H1 (cell line): Measurements from ENCODE around the gene TAF10. TPM values are rescaled to one million over a fixed set of nuclear protein-coding genes. Genes with fewer than 3 reads are reported as not detected.

Experiments used
- CTCF ChIA-PET: fragments of 300-600 bp; sonication (Branson Sonifier 250); formaldehyde crosslinking; loops from one replicate; lab custom pipeline; 2021; ENCODE audit not compliant: partially characterized antibody; lab: Charles Lee
- POLR2A ChIA-PET: fragments of 300-600 bp; sonication (Branson Sonifier 250); formaldehyde crosslinking; loops from one replicate; lab custom pipeline; 2021; ENCODE audit warnings: inconsistent platforms; ENCODE audit not compliant: partially characterized antibody; lab: Charles Lee
- DNase-seq, 2 experiments: peaks; one replicate each; pipeline versions ENCODE4 v3.0.0 to v3.0.0-alpha.2; 2010 to 2022; ENCODE audit warnings: low spot score in 2 of 2, low read depth in 1 of 2, mixed read lengths in 1 of 2
- FAIRE-seq: peaks from 2 replicates; lab custom pipeline; 2011; peaks lifted over from hg19 to GRCh38; lab: Jason Lieb, UNC
- H2AFZ ChIP-seq: 2 replicates; pipeline ENCODE4 v1.8.1; 2012; ENCODE audit warnings: low read length, inconsistent platforms
- H2AK5ac ChIP-seq: 2 replicates; pipeline ENCODE4 v1.6.1; 2013; ENCODE audit warnings: low read depth, low read length
- H2BK120ac ChIP-seq: replicated peaks from 2 replicates; pipeline ENCODE3; 2013; ENCODE audit warnings: low read depth, low read length, inconsistent platforms
- H2BK12ac ChIP-seq: 2 replicates; pipeline ENCODE4 v1.6.1; 2013; ENCODE audit warnings: low read depth, low read length
- H2BK15ac ChIP-seq: 2 replicates; pipeline ENCODE4 v1.6.1; 2013; ENCODE audit warnings: low read length
- H2BK20ac ChIP-seq: 2 replicates; pipeline ENCODE4 v1.6.1; 2013; ENCODE audit warnings: low read length
- H2BK5ac ChIP-seq: 2 replicates; pipeline ENCODE4 v1.6.1; 2013; ENCODE audit warnings: low read depth, low read length
- H3K14ac ChIP-seq: 2 replicates; pipeline ENCODE4 v1.6.1; 2013; ENCODE audit warnings: inconsistent platforms; ENCODE audit not compliant: insufficient read length
- H3K18ac ChIP-seq: 2 replicates; pipeline ENCODE4 v1.6.1; 2013; ENCODE audit warnings: low read length; ENCODE audit errors: extremely low read depth
- H3K23ac ChIP-seq: 2 replicates; pipeline ENCODE4 v1.6.1; 2013; ENCODE audit warnings: inconsistent platforms; ENCODE audit not compliant: insufficient read length
- H3K23me2 ChIP-seq: 2 replicates; pipeline ENCODE4 v1.6.1; 2013; ENCODE audit warnings: low read depth, low read length
- H3K27ac ChIP-seq: 2 replicates; pipeline ENCODE4 v1.6.1; 2011; ENCODE audit warnings: low read depth, low read length, inconsistent platforms
- H3K27me3 ChIP-seq, 4 experiments: replicated peaks in 1 of 4; 1 replicate in 1 of 4; 2 replicates in 3 of 4; pipeline versions ENCODE4 v1.6.1 to v1.8.1; 2011 to 2013; ENCODE audit warnings: low read length in 3 of 4, mild to moderate bottlenecking in 3 of 4, inconsistent platforms in 2 of 4, mixed read lengths in 2 of 4, moderate library complexity in 1 of 4; ENCODE audit not compliant: control insufficient read depth in 3 of 4, insufficient read depth in 3 of 4; ENCODE audit errors: extremely low read depth in 1 of 4
- H3K36me3 ChIP-seq, 4 experiments: 2 replicates each; pipeline versions ENCODE4 v1.6.1 to v1.8.1; 2011 to 2013; ENCODE audit warnings: mild to moderate bottlenecking in 4 of 4, low read length in 3 of 4, moderate library complexity in 2 of 4, control low read depth in 1 of 4, inconsistent platforms in 1 of 4; ENCODE audit not compliant: insufficient read depth in 4 of 4, control insufficient read depth in 2 of 4
- H3K4ac ChIP-seq: replicated peaks from 2 replicates; pipeline ENCODE3; 2013; ENCODE audit warnings: low read length, low read depth, mixed read lengths, inconsistent platforms; ENCODE audit not compliant: insufficient read length
- H3K4me1 ChIP-seq, 4 experiments: replicated peaks in 1 of 4; 1 replicate in 1 of 4; 2 replicates in 3 of 4; pipeline versions ENCODE4 v1.6.1 to v1.8.1; 2011 to 2013; ENCODE audit warnings: low read length in 3 of 4, inconsistent platforms in 2 of 4, mixed read lengths in 1 of 4; ENCODE audit not compliant: insufficient read depth in 4 of 4, control insufficient read depth in 3 of 4
- H3K4me2 ChIP-seq, 2 experiments: 2 replicates each; pipeline versions ENCODE4 v1.6.1 to v1.8.1; 2011 to 2013; ENCODE audit warnings: low read depth in 2 of 2, low read length in 2 of 2, control low read depth in 1 of 2, inconsistent platforms in 1 of 2, mild to moderate bottlenecking in 1 of 2; ENCODE audit not compliant: insufficient read depth in 1 of 2
- H3K4me3 ChIP-seq, 4 experiments: fragments of 200-600, 300-600 bp in 1 of 4; sonication (generic), shearing (Covaris generic), sonication (Bioruptor Twin) in 1 of 4; 2 replicates each; pipeline versions ENCODE4 v1.5.1 to v1.8.1; 2011 to 2016; ENCODE audit warnings: low read length in 4 of 4, low read depth in 3 of 4, control low read depth in 2 of 4, inconsistent platforms in 2 of 4, mild to moderate bottlenecking in 2 of 4, mixed read lengths in 1 of 4, moderate library complexity in 1 of 4; ENCODE audit not compliant: insufficient read depth in 2 of 4; ENCODE audit errors: extremely low read depth in 1 of 4
- H3K56ac ChIP-seq: replicated peaks from 2 replicates; pipeline ENCODE3; 2013; ENCODE audit warnings: low read depth, mild to moderate bottlenecking, mixed read lengths, low read length, inconsistent platforms; ENCODE audit not compliant: insufficient read length
- H3K79me1 ChIP-seq: 2 replicates; pipeline ENCODE4 v1.6.1; 2013; ENCODE audit warnings: low read depth, low read length, control low read depth
- H3K79me2 ChIP-seq, 2 experiments: 2 replicates each; pipeline versions ENCODE4 v1.6.1 to v1.8.1; 2012 to 2013; ENCODE audit warnings: low read length in 2 of 2, mild to moderate bottlenecking in 2 of 2, inconsistent platforms in 1 of 2; ENCODE audit not compliant: insufficient read depth in 2 of 2, control insufficient read depth in 1 of 2
- H3K9ac ChIP-seq, 4 experiments: replicated peaks in 1 of 4; 1 replicate in 1 of 4; 2 replicates in 3 of 4; pipeline versions ENCODE4 v1.6.1 to v1.8.1; 2011 to 2013; ENCODE audit warnings: low read depth in 3 of 4, low read length in 3 of 4, control low read depth in 2 of 4, mild to moderate bottlenecking in 2 of 4, moderate library complexity in 2 of 4, inconsistent platforms in 1 of 4; ENCODE audit errors: extremely low read depth in 1 of 4
- H3K9me3 ChIP-seq, 2 experiments: 2 replicates each; pipeline versions ENCODE4 v1.6.1 to v1.8.1; 2012 to 2013; ENCODE audit warnings: mild to moderate bottlenecking in 2 of 2, moderate library complexity in 2 of 2, control low read depth in 1 of 2, inconsistent platforms in 1 of 2, low read depth in 1 of 2, low read length in 1 of 2, mixed read lengths in 1 of 2; ENCODE audit not compliant: insufficient read depth in 2 of 2
- H4K20me1 ChIP-seq, 2 experiments: replicated peaks in 1 of 2; 2 replicates each; pipeline versions ENCODE3 to v1.8.1; 2011 to 2013; ENCODE audit warnings: inconsistent platforms in 2 of 2, low read length in 2 of 2, mild to moderate bottlenecking in 1 of 2; ENCODE audit not compliant: insufficient read depth in 2 of 2, control insufficient read depth in 1 of 2
- H4K5ac ChIP-seq: 2 replicates; pipeline ENCODE4 v1.6.1; 2013; ENCODE audit warnings: low read length, low read depth, mixed read lengths, inconsistent platforms; ENCODE audit not compliant: insufficient read length
- H4K8ac ChIP-seq: 2 replicates; pipeline ENCODE4 v1.8.0; 2013; ENCODE audit warnings: mild to moderate bottlenecking, moderate library complexity, low read length, inconsistent platforms; ENCODE audit not compliant: insufficient read depth; ENCODE audit errors: extremely low read depth
- H4K91ac ChIP-seq: replicated peaks from 2 replicates; pipeline ENCODE3; 2013; ENCODE audit warnings: low read length, mixed read lengths, inconsistent platforms; ENCODE audit not compliant: insufficient read length
- CBX5 ChIP-seq: fragments of 300-800, 300-1000 bp; sonication (generic); IDR thresholded peaks from 2 replicates; pipeline ENCODE4 v1.7.1; 2016; ENCODE audit warnings: antibody characterized with exemption, low read length, low read depth
- FOSL1 ChIP-seq: IDR thresholded peaks from 2 replicates; pipeline ENCODE4 v1.6.1; 2011; ENCODE audit warnings: mild to moderate bottlenecking, low read depth, low read length, moderate library complexity; ENCODE audit not compliant: insufficient read depth
- NANOG ChIP-seq: IDR thresholded peaks from 2 replicates; pipeline ENCODE4 v1.6.1; 2011; ENCODE audit warnings: low read length, low read depth, mild to moderate bottlenecking, inconsistent platforms; ENCODE audit not compliant: insufficient read depth, poor library complexity, severe bottlenecking
- POLR2A ChIP-seq, 2 experiments: IDR thresholded peaks; 1 replicate in 1 of 2; 2 replicates in 1 of 2; pipeline ENCODE4 v1.6.1; 2011; ENCODE audit warnings: low read depth in 2 of 2, low read length in 2 of 2, mild to moderate bottlenecking in 2 of 2; ENCODE audit errors: control extremely low read depth in 1 of 2
- POU5F1 ChIP-seq: IDR thresholded peaks from 2 replicates; pipeline ENCODE4 v1.6.1; 2011; ENCODE audit warnings: low read depth, mild to moderate bottlenecking, low read length, moderate library complexity
- SP4 ChIP-seq: IDR thresholded peaks from 2 replicates; pipeline ENCODE4 v1.6.1; 2012; ENCODE audit warnings: low read length, inconsistent platforms
- ZNF274 ChIP-seq: IDR thresholded peaks from 2 replicates; pipeline ENCODE4 v1.7.0; 2012; ENCODE audit warnings: low read length, borderline replicate concordance; ENCODE audit errors: extremely low read depth
- WGBS, 2 experiments: shearing (Covaris generic) in 1 of 2; methylation state at CpG; one replicate each; pipeline versions ENCODE4 v1.1.6 to v1.1.7; 2013 to 2015; ENCODE audit warnings: low lambda C conversion rate in 2 of 2, mixed read lengths in 2 of 2, inconsistent platforms in 1 of 2, low coverage in 1 of 2, missing lambda C conversion rate in 1 of 2; ENCODE audit not compliant: insufficient replicate concordance in 2 of 2, insufficient coverage in 1 of 2, insufficient read length in 1 of 2; ENCODE audit errors: extremely low coverage in 1 of 2, missing lambda C conversion rate in 1 of 2; 5-methylcytosine and 5-hydroxymethylcytosine counted together
- polyA plus RNA-seq, 7 experiments: library from polyadenylated mRNA; depleted of rRNA in 3 of 7; stranded (reverse) in 5 of 7; unstranded in 2 of 7; fragments of >200 nt in 5 of 7; fragments of 200-250 nt in 2 of 7; gene quantifications; 1 replicate in 5 of 7; 2 replicates in 1 of 7; 4 replicates in 1 of 7; pipeline versions ENCODE4 v1.2.1 to v1.2.3, GENCODE V29; 2011 to 2013; ENCODE audit warnings: missing spikeins in 2 of 7, mixed read lengths in 2 of 7
- total RNA-seq: library from RNA; stranded (reverse); fragmentation: NEBNext Ultra II Directional; extraction: Animal tissue kit (Norgen Biotek cat#: 25700); gene quantifications from 2 replicates; pipeline ENCODE4 v1.2.1, GENCODE V29; 2021
- TF ChIP-seq, protein P1 (sequence below): IDR thresholded peaks from 2 replicates; pipeline ENCODE4 v1.6.1; 2012; ENCODE audit warnings: inconsistent platforms
- TF ChIP-seq, protein P2 (sequence below): IDR thresholded peaks from 2 replicates; pipeline ENCODE4 v1.6.1; 2012; ENCODE audit warnings: low read length, inconsistent platforms

TAF10 gene
- total and polyA plus RNA-seq, 2 of the 8 experiments (the other 6 are each of a cell fraction or from before 2014, with no cell fraction given), result 128 to 213 TPM

DNA sequence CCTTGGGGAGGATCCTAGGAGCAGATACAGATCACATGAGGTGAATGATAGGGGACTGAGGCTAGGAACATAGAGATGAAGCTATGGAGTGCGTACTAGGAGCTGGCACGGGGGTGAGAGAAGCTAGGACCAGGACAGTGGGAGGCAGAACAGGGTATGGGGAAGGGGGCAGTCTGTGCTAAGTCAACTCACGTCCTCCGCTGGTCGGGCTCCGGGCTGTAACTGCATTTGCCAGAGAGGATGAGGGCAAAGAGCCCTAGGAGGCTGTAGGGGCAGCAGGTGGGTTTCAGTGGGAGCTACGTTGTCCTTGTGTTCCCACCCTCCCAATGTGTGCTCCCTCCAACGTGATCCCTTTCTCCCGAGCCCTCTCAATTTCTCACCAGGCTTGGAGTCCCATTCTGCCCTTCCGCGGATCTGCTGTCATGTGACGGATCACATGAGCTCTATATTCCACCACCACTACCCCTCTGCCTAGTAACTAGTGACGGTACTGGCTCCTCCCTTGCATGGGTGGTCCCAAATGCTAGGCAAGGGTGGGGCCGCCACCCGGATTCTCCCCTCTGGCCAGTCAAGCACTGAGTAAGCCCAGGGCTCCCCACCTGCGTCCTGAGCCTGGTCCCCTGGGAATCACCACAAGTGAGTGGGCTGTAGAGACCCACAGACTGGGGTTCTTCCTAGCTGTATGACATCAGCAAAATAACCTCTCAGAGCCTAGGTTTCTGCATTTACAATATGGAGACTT lies 7.2 kb upstream of the TAF10 start, which contains the start of gene TPP1:
Gene TPP1, minus strand, starts transcription at position 419 of the 742 bp plus-strand sequence. Its CDS starts 22 bp downstream, at position 397.
- H3K79me1 ChIP-seq, result no peaks in the 10 kb centered on the region; the same call in none of the 2 replicates
- H3K4me2 ChIP-seq, result peak within 1 kb of the TSS; percentile 90 to 98
- peak within 1 kb of the TSS; percentile 72 for H2BK5ac ChIP-seq
- peak within 1 kb of the TSS; percentile 72 to 97 (median 89) for H3K4me3 ChIP-seq
- no peak within 1 kb of the TSS for H3K14ac ChIP-seq
- H4K5ac ChIP-seq, result no peak within 1 kb of the TSS
- H2BK15ac ChIP-seq, result no peak within 1 kb of the TSS
- 4% methylated on average over 16 of the region's 16 CpGs; no CpG with 5 or more reads in 1 of the 2 experiments for WGBS, 2 experiments
- no peak within 1 kb of the TSS for H2AK5ac ChIP-seq
- peak within 1 kb of the TSS; percentile 39; the same call in 1 of the 2 replicates for H3K27ac ChIP-seq
- peaks cover 0 to 4% (median 2%) of the 10 kb centered on the region in 4 experiments; a peak in 4 of 8 replicates for H3K36me3 ChIP-seq
- H4K20me1 ChIP-seq, result no peaks in the 10 kb centered on the region
- H3K79me2 ChIP-seq, result peaks cover 0 to 8% of the 10 kb centered on the region in 2 experiments; a peak in 1 of 4 replicates
- H4K8ac ChIP-seq, result peak within 1 kb of the TSS; percentile 87
- ChIA-PET POLR2A (interaction anchor here (0.7 to 3.2 kb wide), 13 partner anchors 8 to 64 kb away, joined by 3 to 31 read pairs (median 4); partner anchors contain the start of genes MRPL17 and RRP8), CTCF (interaction anchor here (0.7 to 2.6 kb wide), 16 partner anchors 9 to 256 kb away, joined by 3 to 11 read pairs (median 4); partner anchors contain the start of gene ILK)
- peak within 1 kb of the TSS; percentile 97 for H2AFZ ChIP-seq
- peaks cover 0 to 7% (median 4%) of the 10 kb centered on the region in 4 experiments; a peak in 3 of 7 replicates for H3K4me1 ChIP-seq
- H2BK12ac ChIP-seq, result no peak within 1 kb of the TSS
- H4K91ac ChIP-seq, result no peak within 1 kb of the TSS
- peak within 1 kb of the TSS; percentile 63 for H3K4ac ChIP-seq
- no peak within 1 kb of the TSS for H2BK120ac ChIP-seq
- no peak within 1 kb of the TSS; the same call in 1 of the 2 replicates for H2BK20ac ChIP-seq
- H3K9me3 ChIP-seq, result no peaks in the 10 kb centered on the region
- peaks cover 6% of the 10 kb centered on the region for H3K23me2 ChIP-seq
- H3K56ac ChIP-seq, result no peak within 1 kb of the TSS
- H3K23ac ChIP-seq, result no peak within 1 kb of the TSS
- peak within 1 kb of the TSS; percentile 68 to 96 (median 79) for H3K9ac ChIP-seq
- no peaks in the 10 kb centered on the region for H3K27me3 ChIP-seq
- no peak within 1 kb of the TSS; the same call in 1 of the 2 replicates for H3K18ac ChIP-seq
- peak in 1 of 2 experiments; percentile 91 for DNase-seq
- peak; percentile 94 for FAIRE-seq
- no peak for TF ChIP-seq CBX5
- TF ChIP-seq POU5F1, result no peak
- TF ChIP-seq, protein P1, sequence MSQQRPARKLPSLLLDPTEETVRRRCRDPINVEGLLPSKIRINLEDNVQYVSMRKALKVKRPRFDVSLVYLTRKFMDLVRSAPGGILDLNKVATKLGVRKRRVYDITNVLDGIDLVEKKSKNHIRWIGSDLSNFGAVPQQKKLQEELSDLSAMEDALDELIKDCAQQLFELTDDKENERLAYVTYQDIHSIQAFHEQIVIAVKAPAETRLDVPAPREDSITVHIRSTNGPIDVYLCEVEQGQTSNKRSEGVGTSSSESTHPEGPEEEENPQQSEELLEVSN, result 0 out of 2 replicates have a peak, but pooled peaks have one; percentile 26
- TF ChIP-seq SP4, result peak; percentile 98
- no peak for TF ChIP-seq FOSL1
- TF ChIP-seq ZNF274, result no peak
- no peak for TF ChIP-seq NANOG
- TF ChIP-seq, protein P2, sequence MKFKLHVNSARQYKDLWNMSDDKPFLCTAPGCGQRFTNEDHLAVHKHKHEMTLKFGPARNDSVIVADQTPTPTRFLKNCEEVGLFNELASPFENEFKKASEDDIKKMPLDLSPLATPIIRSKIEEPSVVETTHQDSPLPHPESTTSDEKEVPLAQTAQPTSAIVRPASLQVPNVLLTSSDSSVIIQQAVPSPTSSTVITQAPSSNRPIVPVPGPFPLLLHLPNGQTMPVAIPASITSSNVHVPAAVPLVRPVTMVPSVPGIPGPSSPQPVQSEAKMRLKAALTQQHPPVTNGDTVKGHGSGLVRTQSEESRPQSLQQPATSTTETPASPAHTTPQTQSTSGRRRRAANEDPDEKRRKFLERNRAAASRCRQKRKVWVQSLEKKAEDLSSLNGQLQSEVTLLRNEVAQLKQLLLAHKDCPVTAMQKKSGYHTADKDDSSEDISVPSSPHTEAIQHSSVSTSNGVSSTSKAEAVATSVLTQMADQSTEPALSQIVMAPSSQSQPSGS, result peak; percentile 31; the same call in 1 of the 2 replicates
- TF ChIP-seq POLR2A (IDR thresholded peaks at IDR 0.05; ENCODE audit: control extremely low read depth in 1 of 2, low read depth in 2 of 2, low read length in 2 of 2), result peak; percentile 72 to 93
